Muscle layer of colon (tissue), 2 donors: ENCODE data around the gene TUSC2.
A peak's percentile ranks its signal among the peaks of the same experiment; 100 is the strongest.

Source experiments
- H3K27ac ChIP-seq: one replicate; pipeline ENCODE4 v1.7.0; 2013; ENCODE audit warnings: low read depth, mild to moderate bottlenecking, low read length, moderate library complexity
- H3K27me3 ChIP-seq, 2 donors: one replicate each; pipeline ENCODE4 v1.7.0; 2013; ENCODE audit warnings: low read length in 2 of 2, mild to moderate bottlenecking in 2 of 2; ENCODE audit not compliant: insufficient read depth in 2 of 2, control insufficient read depth in 1 of 2
- H3K36me3 ChIP-seq: one replicate; pipeline ENCODE4 v1.7.0; 2013; ENCODE audit warnings: mild to moderate bottlenecking, low read length; ENCODE audit not compliant: insufficient read depth
- H3K4me1 ChIP-seq: one replicate; pipeline ENCODE4 v1.7.0; 2013; ENCODE audit warnings: mild to moderate bottlenecking, low read length; ENCODE audit not compliant: insufficient read depth
- H3K4me3 ChIP-seq, 2 donors: one replicate each; pipeline ENCODE4 v1.7.0; 2013; ENCODE audit warnings: low read length in 2 of 2, low read depth in 1 of 2, mild to moderate bottlenecking in 1 of 2, moderate library complexity in 1 of 2
- H3K9ac ChIP-seq: one replicate; pipeline ENCODE4 v1.7.0; 2013; ENCODE audit warnings: low read length
- H3K9me3 ChIP-seq: one replicate; pipeline ENCODE4 v1.7.0; 2013; ENCODE audit warnings: mild to moderate bottlenecking, low read length
- donor health status: abdominal sarcoma.
- donor health status: Adenocarcinoma of cecum.

The TUSC2 gene

GRCh38 chr3:50330330-50330729, 2.3 kb upstream of the TUSC2 start:
- no peaks in the 10 kb centered on the region for H3K9me3 ChIP-seq
- no peak overlapping the region for H3K9ac ChIP-seq
- H3K4me3 ChIP-seq, result no peak overlapping the region
- H3K27ac ChIP-seq, result no peak overlapping the region
- peaks cover 47% of the 10 kb centered on the region for H3K36me3 ChIP-seq
- H3K27me3 ChIP-seq, result no peaks in the 10 kb centered on the region
- peaks cover 29% of the 10 kb centered on the region for H3K4me1 ChIP-seq

DNA sequence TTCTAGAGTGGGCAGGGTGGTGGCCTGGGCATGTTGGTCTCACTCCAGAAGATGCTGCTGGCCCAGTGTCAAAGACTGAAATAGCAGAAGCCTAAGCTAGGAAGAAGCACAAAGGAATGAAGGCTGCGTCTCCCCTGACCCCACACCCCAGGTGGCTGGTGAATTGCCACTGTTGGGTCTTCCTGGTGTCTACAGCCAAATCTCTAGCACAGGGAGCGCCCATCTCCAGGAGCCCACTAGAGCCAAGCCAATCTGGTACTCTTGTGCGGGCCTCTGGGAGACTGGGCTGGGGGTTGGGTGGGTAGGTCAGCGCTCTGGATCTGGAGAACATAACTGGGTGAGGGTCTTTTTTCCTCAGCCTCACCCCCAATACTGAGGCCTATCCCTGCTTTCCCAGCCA, 894 bp downstream of the TUSC2 start:
- no peaks in the 10 kb centered on the region for H3K27me3 ChIP-seq
- peaks cover 31% of the 10 kb centered on the region for H3K4me1 ChIP-seq
- no peaks in the 10 kb centered on the region for H3K9me3 ChIP-seq
- H3K9ac ChIP-seq, result peak overlapping the region; percentile 78
- H3K4me3 ChIP-seq, result peak overlapping the region; percentile 86 to 91
- peaks cover 39% of the 10 kb centered on the region for H3K36me3 ChIP-seq
- H3K27ac ChIP-seq, result no peak overlapping the region

DNA sequence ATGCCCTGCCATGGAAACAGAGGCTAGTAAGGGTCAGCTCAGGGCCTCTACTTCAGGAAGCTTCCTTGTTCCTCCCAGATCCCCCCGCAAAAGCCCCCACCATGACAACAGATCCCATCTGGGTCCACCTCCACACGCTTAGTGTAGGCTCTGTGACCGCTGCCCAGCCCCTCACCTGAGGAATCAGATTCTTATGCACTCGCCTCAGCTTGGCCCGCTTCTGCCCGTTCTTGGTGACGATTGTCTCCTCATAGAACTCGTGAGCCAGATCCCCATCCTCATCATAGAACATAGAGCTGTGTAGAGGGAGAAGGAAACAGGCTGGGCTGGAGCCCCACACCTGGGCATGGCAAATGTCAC, 1.9 kb downstream of the TUSC2 start:
- Histone ChIP-seq H3K36me3 (peaks cover 30% of the 10 kb centered on the region), H3K27me3 (no peaks in the 10 kb centered on the region), H3K4me3 (no peak overlapping the region), H3K9me3 (no peaks in the 10 kb centered on the region), H3K27ac (no peak overlapping the region), H3K9ac (no peak overlapping the region), H3K4me1 (peaks cover 34% of the 10 kb centered on the region)

DNA sequence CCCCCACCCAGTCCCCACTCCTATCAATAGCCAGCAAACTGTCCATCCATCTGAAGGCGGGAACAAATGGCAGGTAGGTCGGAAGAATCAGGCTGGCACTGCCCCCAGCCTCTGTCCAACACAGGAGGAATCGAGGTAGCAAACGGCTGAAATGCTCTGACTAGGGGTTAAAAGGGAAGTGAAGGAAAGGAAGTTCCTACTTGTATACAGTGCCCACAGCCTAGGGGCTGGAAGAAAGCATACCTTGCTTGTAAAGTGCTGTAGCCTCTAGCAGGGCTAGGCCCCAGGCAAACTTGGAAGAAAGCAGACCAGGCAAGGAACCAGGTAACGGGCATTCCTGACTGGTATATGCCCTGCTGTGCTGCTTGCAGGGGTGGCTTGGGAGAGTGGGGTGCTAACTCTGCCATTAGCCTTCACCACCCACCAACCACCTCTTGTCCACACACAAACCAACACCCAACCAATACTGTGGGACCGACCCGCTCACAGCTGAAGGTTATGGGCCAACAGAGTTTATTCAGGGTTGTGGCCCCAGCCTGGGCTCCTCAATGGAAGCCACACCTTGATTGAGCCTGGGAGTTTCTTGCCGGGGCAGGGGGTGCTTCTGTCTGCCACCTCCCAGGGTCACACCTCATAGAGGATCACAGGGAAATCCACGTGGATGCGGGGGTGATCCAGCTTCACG, 2.4 kb downstream of the TUSC2 start:
- no peak overlapping the region for H3K4me3 ChIP-seq
- H3K27ac ChIP-seq, result no peak overlapping the region
- peaks cover 34% of the 10 kb centered on the region for H3K4me1 ChIP-seq
- peaks cover 24% of the 10 kb centered on the region for H3K36me3 ChIP-seq
- H3K27me3 ChIP-seq, result no peaks in the 10 kb centered on the region
- H3K9ac ChIP-seq, result no peak overlapping the region
- H3K9me3 ChIP-seq, result no peaks in the 10 kb centered on the region

GRCh38 chr3:50325113-50325480, 2.9 kb downstream of the TUSC2 start:
- H3K27me3 ChIP-seq, result no peaks in the 10 kb centered on the region
- no peak overlapping the region for H3K27ac ChIP-seq
- H3K4me1 ChIP-seq, result peaks cover 39% of the 10 kb centered on the region
- peaks cover 19% of the 10 kb centered on the region for H3K36me3 ChIP-seq
- H3K9ac ChIP-seq, result no peak overlapping the region
- H3K4me3 ChIP-seq, result no peak overlapping the region
- no peaks in the 10 kb centered on the region for H3K9me3 ChIP-seq

DNA sequence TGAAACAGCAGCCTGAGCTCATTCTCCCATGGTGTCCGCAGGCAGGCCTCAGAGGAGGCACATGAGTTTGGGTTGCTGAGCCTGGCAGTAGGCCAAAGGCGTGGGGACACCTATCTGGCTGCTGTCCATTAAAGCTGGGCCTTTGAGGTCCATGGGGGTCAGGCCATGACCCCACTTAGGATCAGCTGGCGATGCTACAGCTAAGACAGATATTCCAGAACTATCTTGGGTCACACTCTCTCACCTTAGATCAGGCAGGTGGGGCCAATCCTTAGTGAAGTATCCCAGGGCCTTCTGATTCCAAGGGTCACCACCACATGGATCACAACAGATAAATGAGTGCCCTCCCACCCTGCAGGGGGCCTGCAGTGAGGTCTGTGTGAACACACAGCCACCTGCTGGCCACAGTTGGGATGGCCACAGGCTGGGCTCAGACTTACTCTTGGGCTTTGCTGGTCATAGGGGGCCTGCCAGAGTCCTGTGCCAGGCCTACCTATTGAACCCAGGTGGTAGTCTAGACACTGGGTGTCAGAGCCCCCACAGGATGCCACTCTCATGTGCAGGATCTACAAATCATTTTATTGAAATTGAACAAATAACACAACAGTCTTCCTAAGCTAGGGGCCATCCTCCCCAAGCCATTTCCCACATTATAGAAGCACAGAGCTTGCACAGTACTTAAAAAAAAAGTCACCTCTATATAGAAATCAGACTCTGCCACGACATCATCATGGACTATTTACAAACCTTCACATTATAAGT, 3.5 kb downstream of the TUSC2 start:
- H3K27me3 ChIP-seq, result no peaks in the 10 kb centered on the region
- H3K9ac ChIP-seq, result no peak overlapping the region
- no peaks in the 10 kb centered on the region for H3K9me3 ChIP-seq

GRCh38 chr3:50323614-50324199, 4.3 kb downstream of the TUSC2 start:
- Histone ChIP-seq H3K36me3 (peaks cover 19% of the 10 kb centered on the region), H3K4me3 (no peak overlapping the region), H3K27me3 (no peaks in the 10 kb centered on the region), H3K27ac (peak overlapping the region; percentile 38), H3K4me1 (peaks cover 52% of the 10 kb centered on the region), H3K9me3 (no peaks in the 10 kb centered on the region), H3K9ac (no peak overlapping the region)

More for the DNA sequence above, 3.5 kb downstream of the TUSC2 start:
- Histone ChIP-seq H3K27ac (peak overlapping the region; percentile 38), H3K36me3 (peaks cover 15% of the 10 kb centered on the region), H3K4me3 (no peak overlapping the region), H3K4me1 (peaks cover 45% of the 10 kb centered on the region)

DNA sequence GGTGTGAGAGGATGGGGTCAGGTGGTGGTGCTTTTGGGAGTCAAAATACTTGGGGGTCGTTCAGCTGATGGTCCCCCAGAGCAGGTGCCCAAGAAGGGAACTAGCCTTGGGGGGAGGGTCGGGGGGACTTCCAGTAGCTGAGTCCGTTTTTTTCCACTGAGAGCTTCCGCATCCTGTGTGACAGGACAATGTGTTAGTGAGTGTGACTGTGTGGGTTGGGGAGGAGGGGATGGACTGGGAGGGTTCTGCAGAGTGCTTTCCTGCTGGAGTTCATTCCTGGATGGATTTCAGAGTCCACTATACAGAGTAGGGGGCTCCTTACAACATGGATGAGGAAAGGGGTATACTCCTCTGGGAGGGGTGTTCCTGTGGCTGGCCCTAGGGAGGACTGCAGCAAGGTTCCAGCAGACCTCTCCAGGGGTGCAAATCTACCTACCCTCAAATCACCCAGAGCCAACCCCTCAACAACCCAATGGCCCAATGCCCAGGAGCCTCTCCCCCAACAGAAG, 4.9 kb downstream of the TUSC2 start:
- Histone ChIP-seq H3K4me3 (no peak overlapping the region), H3K36me3 (peaks cover 25% of the 10 kb centered on the region), H3K27me3 (no peaks in the 10 kb centered on the region), H3K27ac (no peak overlapping the region), H3K9ac (no peak overlapping the region), H3K9me3 (no peaks in the 10 kb centered on the region), H3K4me1 (peaks cover 53% of the 10 kb centered on the region)

GRCh38 chr3:50322386-50323091, 5.5 kb downstream of the TUSC2 start, which contains the start of gene HYAL2:
HYAL2 (minus strand) TSS chr3:50322745; CDS start chr3:50320489, 2,256 bp downstream.
- H3K9ac ChIP-seq, result peak within 1 kb of the TSS; percentile 57
- H3K27ac ChIP-seq, result peak within 1 kb of the TSS; percentile 83
- no peaks in the 10 kb centered on the region for H3K9me3 ChIP-seq
- H3K27me3 ChIP-seq, result no peaks in the 10 kb centered on the region
- H3K4me3 ChIP-seq, result peak within 1 kb of the TSS; percentile 74 to 91
- H3K36me3 ChIP-seq, result peaks cover 29% of the 10 kb centered on the region
- H3K4me1 ChIP-seq, result peaks cover 54% of the 10 kb centered on the region

- H3K4me1 ChIP-seq, result peaks cover 54% of the 10 kb centered on the region
- peak overlapping the region; percentile 31 for H3K9ac ChIP-seq
- H3K4me3 ChIP-seq, result peak overlapping the region; percentile 74 to 91
- H3K27ac ChIP-seq, result peak overlapping the region; percentile 83
- peaks cover 29% of the 10 kb centered on the region for H3K36me3 ChIP-seq
- no peaks in the 10 kb centered on the region for H3K9me3 ChIP-seq
- H3K27me3 ChIP-seq, result no peaks in the 10 kb centered on the region
These were observed 6.0 kb downstream of the TUSC2 start for GRCh38 chr3:50322115-50322385.
